HG02642 (cell line): ENCODE data around the gene FANCE.
"Not testable (repeated sequence)": the region's sequence is repeated elsewhere in the genome, so short reads cannot be mapped to it uniquely, and the experiment has no call there.

Source experiments
- ATAC-seq: cut with Tn5 transposase; IDR thresholded peaks from one replicate; pipeline ENCODE4 v1.9.1; 2021; ENCODE audit warnings: mild to moderate bottlenecking; ENCODE audit not compliant: unreplicated experiment, poor library complexity

FANCE gene

GRCh38 chr6:35428421-35429149 is 23.6 kb upstream of the FANCE start:
- no peak for ATAC-seq

DNA sequence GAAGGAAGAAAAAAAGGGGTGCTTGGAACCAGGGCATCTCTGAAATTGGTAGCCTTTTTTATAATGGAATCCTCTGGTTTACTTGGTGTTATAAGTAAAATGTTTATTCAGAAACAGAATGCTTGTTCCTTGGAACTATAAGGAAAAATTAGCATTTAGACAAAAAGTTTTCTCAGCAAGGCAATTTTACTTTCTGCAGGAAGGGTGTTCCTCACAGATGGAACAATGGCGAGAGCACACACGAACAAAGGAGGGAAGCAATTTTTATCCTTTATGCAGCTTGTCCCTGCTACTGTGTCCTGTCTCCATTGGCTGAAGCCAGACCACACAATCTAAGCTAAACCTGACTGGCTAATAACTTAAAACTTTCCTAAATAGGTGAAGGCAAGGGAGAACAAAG is 22.7 kb upstream of the FANCE start:
- no peak for ATAC-seq

GRCh38 chr6:35432291-35432690 is 19.8 kb upstream of the FANCE start:
- ATAC-seq = no peak

DNA sequence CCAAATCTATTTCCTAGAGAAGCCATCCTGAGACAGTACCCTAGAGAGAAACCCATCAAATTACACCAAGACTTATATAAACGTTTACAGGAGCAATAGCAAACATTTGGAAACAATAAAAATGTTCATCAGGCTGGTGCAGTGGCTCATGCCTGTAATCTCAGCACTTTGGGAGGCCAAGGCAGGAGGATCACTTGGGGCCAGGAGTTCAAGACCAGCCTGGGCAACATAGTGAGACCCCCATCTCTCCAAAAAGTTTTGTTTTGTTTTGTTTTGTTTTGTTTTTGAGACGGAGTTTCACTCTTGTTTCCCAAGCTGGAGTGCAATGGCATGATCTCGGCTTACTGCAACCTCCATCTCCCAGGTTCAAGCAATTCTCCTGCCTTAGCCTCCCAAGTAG is 19.4 kb upstream of the FANCE start:
- ATAC-seq = not testable (repeated sequence)

- no peak for ATAC-seq
Measured at GRCh38 chr6:35435074-35435837, 16.9 kb upstream of the FANCE start.

DNA sequence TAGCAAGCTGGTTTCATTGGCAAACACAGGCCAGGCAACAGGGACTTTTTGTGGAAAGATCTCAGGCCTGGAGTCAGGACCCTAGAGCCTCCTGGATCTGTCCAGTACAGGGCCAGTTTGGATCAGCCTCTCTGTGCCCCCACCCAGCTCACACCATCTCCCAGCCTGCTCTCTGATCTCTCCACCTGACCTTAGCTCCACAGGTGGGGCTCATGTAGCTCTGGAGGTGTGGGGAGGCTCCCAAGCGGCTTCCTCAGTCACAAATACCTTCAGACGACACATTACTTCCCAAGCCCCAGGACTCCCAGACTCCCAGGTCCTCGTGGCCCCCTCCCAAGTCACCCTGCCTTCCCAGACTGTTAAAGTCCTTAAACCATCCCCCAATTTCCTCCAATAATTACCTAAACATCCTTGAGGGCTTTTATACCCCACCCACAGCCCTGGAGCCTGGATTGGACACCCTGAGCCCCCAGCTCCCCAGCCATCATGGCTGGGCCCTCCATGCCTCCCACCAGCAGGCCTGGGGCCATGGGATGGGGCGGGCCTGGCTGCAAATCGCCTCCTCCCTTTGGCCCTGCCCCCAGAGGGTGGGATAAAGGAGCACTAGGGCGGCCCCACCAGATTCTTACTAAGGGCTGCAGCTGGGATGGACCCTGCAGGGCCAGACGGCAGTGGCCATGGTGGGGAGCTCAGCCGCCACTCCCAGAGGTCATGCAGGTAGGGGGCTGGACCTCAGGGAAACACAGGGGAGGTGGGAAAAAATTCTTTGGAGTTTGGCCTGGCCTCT is 15.9 kb upstream of the FANCE start:
- no peak for ATAC-seq

DNA sequence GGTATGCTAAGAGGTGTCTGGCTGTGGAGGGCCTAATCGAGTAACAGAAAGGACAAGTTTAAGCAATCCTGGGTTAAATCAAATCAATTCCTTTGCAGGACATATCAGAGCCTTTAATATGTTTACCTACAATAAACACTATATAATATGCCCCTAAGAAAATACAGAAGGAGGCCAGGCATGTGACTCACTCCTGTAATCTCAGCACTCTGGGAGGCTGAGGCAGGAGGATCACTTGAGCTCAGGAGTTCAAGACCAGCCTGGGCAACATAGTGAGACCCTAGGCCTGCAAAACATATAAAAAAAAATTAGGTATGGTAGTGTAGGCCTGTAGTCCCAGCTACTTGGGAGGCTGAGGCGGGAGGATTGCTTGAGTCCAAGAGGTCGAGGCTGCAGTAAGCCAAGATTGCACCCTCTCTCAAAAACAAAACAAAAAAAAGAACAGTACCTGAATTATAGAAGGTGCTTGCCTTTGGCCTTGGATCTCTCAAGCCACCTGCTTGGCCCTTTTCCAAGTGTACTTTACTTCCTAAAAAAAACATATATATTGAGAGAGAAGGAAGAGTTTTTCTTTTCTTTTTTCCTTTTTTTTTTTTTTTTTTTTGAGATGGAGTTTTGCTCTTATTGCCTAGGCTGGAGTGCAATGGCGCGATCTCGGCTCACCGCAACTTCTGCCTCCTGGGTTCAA is 13.6 kb upstream of the FANCE start:
- not testable (repeated sequence) for ATAC-seq

- no peak for ATAC-seq
Measured at GRCh38 chr6:35439308-35439707, 12.8 kb upstream of the FANCE start.

DNA sequence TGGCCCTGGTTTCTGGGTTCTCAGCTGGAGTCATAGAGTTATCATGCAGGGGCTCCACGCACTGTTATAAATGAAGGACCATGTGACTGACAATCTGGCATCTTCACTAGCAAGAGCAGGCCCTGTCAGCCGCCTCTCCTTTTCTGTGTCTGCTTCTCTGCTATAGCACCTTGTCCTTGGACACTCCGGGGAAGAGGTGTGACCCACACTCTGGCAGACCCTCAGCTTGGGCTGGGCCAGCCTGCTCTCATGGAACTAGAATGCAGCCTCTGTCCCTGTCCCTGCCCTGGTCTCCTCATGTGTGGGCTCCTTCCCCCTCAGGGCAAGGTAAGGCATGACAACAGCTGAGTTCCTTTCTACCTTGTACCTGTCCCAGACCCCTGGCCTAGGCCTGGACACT is 10.9 kb upstream of the FANCE start:
- ATAC-seq = no peak

- no peak for ATAC-seq
Measured at GRCh38 chr6:35441642-35442041, 10.5 kb upstream of the FANCE start.

DNA sequence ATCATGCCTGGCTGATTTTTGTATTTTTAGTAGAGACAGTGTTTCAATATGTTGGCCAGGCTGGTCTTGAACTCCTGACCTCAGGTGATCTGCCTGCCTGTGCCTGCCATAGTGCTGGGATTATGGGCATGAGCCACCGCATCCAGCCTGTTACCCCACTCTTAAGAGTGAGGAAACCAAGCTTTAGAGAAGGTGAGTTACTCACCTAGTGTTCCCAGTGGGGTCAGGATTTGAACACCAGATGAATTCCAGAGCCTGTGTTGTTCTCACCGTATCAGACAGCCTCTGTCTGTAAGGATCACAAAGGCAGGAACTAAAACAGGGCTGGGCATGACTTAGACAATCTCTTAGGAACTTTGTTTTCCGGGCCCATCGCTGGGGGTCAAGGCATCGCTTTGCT is 9.4 kb upstream of the FANCE start:
- ATAC-seq = no peak

DNA sequence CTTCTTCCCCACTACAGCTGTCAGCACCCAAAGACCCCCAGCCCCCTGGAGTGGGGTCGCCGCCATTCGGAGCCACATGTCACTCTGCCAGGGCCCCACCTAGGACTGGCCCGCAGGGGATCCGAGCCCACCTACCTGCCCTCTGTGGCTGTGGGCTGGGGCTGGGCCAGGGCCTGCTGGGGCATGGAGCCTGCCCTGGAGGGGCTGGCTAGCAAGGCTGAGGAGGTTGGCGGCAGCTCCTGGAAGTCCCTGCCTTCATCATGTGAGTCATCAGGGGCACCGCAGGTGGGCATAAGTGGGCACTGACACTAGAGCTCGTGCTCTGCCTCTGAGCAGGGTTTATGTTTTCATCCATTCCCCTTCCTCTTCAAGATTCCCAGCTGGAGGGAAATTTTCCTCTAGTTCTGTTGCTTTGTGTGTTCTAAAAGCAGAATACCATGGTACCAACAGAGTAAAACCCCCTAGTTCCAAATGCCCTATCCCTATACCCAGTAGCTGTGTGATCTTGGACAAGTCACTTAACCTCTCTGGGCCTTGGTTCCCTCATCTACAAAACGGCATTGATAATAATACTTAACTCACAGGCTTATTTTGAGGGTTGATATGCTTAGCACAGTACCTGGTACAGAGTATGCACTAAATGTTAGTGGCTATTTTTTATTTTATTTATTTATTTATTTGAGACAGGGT is 8.7 kb upstream of the FANCE start:
- no peak for ATAC-seq

GRCh38 chr6:35445691-35446090 is 6.4 kb upstream of the FANCE start:
- no peak for ATAC-seq

- ATAC-seq = no peak
Measured at GRCh38 chr6:35448191-35448590, 3.9 kb upstream of the FANCE start.

DNA sequence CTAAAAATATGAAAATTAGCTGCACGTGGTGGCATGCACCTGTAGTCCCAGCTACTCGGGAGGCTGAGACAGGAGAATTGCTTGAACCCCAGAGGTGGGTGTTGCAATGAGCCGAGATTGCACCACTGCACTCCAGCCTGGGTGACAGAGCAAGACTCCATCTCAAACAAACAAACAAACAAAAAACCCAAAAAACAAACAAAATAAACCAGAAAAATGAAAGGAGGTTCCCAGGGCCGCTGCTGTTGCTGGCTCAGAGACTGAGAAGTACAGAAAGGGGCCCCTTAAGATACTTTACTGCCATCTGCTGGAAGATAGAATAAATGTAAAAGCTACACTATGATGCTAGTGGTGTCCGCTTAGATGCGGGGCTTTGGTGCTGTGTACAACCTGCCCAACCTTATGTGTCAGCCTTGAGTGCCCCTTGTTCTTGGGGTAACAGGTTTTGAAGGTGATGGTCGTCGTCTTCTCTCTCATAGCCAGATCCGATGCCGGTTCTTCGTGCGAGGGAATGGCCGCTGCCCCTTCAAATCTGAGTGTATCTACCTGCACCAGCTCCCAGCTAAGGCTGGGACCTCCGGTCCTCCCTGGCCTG is 2.8 kb upstream of the FANCE start:
- ATAC-seq = no peak

DNA sequence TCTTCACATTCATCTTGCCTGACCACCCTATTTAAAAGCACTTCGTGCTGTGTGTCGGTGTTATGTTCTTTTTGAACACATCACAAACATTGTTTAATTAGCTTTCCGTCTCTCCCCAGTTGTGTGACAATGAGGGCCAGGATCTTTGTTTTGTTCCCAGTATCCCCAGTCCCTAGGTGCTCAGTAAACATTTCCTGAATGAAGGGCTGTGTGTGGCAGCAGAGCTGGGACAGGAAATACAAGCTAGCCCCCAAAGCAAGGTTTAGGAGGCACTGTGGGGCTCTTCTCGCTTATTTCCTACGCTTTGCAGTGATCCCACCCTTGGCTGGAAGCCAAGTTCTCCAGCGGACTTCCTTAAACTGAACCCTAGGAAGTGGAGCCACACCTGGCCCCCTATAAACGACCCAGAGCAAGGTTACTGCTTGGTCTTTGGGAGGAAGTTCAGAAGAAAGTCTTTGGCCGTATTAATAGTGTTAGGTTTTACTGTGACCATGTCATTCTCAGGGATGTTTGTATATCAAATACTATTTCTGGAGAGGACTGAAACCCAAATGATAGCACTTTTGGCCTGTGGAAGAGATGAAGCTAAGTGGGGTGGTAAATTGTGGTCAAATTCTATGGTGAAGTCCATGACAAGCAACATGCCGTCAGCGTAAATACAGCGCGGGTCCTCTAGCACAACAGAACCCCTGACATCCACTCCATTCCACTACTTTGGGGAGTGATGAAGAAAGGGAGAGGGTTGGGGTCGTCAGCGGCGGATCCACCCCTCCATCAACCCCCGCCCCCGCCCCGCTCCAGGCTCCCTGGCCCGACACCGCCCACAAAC is 570 bp upstream of the FANCE start:
- ATAC-seq = no peak

DNA sequence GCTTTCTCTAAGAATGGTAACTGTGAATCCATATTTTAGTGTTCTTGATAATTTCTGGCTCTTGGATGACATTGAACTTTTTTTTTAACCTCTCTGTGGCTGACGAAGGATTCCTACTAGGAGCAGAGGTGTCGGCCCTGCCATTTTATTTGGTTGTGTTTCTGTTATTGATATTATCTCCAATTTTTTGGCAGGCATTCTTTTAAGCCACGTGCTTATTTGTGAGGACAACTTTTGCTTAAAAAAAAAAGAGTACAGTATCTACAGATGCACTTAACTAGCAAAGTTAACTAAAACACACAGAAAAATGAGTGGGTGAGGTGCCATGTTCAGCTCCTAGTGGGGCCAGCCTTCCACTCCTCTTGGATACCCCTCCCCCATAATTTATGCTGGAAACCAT is 1.1 kb downstream of the FANCE start:
- no peak for ATAC-seq

- no peak for ATAC-seq
Measured at GRCh38 chr6:35454391-35455110, 2.4 kb downstream of the FANCE start.
